Fibroblast of skin of left biceps (primary cell): Measurements from ENCODE around the gene GFOD2.

ENCODE experiments used
- DNase-seq, 2 experiments: peaks; one replicate each; pipeline ENCODE4 v3.0.0-alpha.2; 2013; ENCODE audit warnings: low read depth in 2 of 2

GFOD2 gene

DNA sequence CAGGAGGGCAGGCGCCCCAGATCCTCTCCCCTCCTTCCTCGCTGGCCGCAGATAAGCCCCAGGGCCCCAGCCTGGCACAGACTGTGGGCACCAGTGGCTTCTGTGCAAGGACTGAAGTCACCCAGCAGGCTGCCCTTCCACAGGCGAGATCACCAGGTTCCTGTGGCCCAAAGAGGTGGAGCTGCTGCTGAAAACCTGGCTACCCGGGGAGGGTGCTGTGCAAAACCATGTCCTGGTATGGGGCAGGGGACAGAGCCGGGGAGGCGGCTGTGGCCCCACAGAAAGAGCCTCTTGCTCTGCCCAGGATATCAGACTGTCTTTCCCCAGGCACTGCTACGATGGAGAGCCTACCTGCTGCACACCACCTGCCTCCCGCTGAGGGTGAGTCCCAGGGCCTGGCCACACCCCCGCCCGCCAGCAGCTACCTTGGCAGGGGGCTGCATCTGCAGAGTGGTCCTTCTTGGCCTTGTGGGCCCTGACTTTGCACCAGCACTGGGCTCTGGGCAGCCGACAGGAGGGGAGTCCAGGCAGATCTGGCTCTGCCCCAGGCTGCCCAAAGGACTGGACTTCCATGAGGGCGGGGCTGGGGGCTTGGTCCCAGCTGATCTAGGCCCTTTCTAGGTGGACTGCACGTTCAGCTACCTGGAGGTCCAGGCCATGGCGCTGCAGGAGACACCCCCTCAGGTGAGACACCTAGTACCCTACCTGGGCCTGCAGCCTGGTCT lies 73.6 kb downstream of the GFOD2 start:
- DNase-seq: no peak

DNA sequence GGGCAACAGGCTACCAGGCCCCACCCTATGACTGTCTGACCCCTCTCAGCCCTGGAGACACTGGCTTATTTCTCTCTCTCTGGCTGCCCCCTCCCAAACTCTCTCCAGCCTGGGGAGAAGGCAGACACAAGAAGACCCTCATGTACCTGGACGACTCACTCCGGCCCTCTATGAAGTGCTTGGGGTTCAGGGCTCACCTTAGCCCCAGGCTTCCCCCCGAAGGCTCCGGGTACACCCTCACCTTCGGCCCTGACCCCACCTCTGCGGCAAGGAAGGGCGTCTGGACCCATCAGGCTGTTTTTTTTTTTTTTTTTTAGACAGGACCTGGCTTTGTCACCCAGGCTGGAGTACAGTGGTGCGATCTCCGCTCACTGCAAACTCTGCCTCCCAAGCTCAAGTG lies 75.1 kb downstream of the GFOD2 start:
- DNase-seq: no peak

DNA sequence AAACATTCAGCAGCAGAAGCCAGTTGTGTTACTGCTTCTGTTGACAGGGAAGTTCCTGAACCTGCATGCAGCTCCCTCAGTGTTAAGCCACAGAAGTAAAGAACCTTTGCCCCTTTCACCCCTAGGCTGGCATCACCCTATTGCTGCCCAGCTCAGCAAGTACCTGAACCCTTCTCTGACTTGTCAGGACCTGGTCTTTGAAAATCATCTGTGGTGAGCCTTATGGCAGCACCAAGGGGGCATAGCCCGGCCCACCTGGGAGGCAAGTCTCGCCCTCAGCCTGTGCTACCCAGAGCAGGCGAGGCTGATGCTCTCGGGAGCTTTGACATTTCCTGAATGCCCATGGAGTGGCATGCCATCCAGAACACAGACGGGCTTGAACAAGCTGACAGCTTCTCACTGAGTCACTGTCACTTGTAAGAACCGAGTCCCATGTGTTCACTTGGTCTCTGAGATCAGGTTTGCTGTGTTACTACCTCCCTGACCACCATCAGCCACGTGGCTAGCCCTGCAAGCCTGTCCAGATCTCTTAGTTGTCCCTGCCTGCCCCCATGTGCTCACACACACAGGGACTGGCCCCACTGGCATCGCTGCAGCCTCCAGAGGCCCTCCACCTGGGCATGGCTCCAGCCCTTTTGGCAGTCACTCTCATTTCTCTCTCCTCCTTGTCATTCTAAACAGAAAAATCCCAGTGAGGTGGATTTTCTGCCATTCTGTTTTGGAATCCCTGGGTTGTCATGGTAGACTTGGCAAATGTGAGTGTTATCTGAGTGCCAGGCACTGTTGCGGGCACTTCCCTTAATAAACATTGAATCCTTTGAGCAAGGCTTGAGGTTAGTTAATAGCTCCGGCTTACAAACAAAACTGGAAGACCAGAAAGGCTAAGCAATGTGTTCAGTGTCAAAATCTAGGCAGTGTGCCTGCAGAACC lies 77.1 kb downstream of the GFOD2 start:
- no peak for DNase-seq

DNA sequence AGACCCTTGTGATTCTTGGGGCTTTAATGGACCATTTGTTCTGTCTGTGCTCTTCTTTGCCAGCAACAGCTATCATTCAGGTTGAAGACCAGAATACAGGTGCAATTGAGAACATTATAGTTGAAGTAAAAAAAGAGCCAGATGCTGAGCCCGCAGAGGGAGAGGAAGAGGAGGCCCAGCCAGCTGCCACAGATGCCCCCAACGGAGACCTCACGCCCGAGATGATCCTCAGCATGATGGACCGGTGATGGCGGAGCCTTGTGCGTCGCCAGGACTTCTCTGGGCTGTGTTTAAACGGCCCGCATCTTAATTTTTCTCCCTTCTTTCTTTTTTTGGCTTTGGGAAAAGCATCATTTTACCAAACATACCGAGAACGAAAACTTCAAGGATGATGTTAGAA lies 81.5 kb downstream of the GFOD2 start:
- DNase-seq: no peak

DNA sequence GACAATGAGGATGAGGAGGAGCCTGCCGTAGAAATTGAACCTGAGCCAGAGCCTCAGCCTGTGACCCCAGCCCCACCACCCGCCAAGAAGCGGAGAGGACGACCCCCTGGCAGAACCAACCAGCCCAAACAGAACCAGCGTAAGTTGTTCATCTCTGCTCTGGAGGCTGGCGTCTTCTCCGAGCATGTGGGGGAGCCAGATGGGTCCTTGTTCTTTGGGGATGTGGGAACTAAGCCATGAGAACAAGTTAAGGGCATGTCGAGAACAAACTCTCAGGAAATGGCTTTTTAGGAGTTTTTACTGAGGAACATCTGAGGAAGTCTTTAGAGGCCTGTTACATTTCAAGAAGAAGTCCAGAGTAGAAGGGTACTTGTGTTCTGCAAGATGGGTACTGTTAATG lies 82.4 kb downstream of the GFOD2 start:
- no peak for DNase-seq

DNA sequence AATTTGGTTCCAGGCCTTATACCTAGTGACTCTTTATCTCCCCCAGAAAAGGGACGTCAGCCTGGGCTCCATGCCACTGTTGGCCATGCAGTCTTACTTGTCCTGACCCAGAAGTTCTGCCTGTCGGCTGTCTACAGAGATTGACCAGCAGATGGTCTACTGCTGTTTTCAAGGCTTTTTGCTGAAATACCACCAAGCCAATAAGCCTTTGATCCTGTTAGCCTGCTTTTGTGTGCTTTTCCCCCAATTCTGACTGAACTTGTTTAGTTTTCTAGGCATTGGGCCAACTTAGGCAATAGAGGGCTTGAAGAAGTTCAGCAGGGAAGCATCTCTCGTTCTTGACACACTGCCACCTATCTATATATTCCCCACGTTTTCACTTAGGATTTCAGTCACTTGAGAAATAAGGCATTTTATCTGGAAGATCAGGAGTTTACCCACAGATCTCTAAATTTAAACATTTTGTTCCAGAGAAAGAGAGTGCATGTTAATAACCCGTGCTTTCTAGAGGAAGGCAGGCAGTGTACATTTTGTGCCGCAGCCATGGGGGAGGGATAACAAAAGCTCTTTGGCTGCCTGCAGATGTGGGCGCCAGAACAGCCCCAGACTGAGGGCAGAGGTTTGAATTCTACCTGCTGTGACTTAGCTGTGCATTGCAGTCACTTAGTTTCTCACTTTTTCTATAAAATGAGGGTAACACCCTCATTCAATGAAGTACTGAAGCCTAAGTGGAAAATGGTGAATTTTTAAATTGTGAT lies 86.5 kb downstream of the GFOD2 start:
- peak; percentile 24 to 25 for DNase-seq

DNA sequence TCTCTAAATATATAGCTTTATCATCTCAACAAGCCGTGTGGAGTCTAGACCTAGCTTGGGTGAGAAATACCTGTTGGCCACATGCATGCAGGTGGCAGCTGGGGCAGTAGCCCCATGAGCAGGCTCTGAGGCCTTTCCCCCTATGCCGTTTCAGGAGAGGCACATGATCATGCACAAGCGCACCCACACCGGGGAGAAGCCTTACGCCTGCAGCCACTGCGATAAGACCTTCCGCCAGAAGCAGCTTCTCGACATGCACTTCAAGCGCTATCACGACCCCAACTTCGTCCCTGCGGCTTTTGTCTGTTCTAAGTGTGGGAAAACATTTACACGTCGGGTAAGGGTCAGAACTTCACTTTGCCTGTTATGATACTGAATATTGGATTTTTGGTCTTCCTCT lies 90.9 kb downstream of the GFOD2 start:
- DNase-seq: no peak
